Effector CD8-positive, alpha-beta T cell (primary cell): ENCODE results near the gene TMEM217.
"Not testable (repeated sequence)": the region's sequence is repeated elsewhere in the genome, so short reads cannot be mapped to it uniquely, and the experiment has no call there.

Experiments used
- DNase-seq: peaks from one replicate; lab custom pipeline; 2025; lab: John Stamatoyannopoulos, UW
- total RNA-seq, 4 experiments: gene quantifications; one replicate each; lab custom pipeline; 2026; lab: John Stamatoyannopoulos, UW

The TMEM217 gene
- 0 to 1.9 (median 0.24) reads per million in 4 experiments for total RNA-seq

DNA sequence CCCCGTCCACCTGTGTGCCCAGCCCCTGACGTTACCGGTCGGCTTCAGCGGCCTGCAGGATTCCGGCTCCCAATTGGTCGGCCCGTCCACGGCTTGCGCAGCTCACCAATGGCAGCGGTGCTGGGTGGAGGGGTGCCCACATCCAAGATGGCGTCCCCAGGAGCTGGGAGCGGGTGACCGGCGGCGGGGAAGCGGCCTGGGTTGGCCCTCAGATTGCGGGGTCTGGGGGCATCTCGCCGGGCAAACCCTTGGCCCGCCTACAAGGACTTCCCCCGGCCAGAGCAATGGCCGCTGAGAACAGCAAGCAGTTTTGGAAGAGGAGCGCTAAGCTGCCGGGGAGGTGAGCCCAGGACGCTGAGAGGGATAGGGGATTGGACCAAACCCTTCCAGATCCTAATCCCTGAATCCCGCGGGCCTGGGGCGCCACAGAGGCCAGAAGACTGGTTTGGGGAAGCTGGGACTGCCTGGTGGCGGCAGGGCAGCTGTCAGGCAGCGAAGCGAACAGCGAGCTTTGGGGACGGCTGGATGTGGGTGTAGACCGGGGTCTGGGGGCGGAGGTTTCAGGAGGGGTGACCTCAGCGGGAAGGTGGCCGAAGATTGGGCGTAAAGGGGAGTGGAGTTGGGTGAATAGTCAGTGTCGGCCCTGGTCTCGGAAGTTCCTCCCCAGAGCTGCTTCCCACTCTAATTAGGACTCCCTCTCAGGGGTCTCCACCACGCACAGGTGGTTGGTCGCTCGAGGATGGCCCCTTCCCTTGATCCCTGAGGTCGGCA, at the start of gene TMEM217, which contains the start of gene TBC1D22B:
TSS of gene TMEM217 (minus strand) at position 511 of the 771 bp plus-strand sequence. CDS start 39,114 bp downstream, outside the sequence.
TSS of gene TBC1D22B (plus strand) at position 139 of the 771 bp plus-strand sequence. CDS start at position 285, 146 bp downstream.
- peak; percentile 91 for DNase-seq

DNA sequence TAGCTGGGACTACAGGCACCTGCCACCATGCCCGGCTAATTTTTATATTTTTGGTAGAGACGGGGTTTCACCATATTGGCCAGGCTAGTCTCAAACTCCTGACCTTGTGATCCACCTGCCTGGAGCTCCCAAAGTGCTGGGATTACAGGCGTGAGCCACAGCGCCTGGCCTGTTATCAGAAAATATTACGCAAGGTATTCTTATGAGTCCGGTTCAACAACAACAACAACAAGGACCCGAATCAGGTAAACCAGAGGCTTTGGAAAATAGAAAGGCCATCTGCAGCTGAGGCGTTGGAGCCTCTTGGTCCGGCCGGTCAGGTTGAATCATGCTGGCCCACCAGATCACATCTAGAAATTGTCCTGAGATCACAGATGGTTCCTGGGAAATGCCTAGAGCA, 49.5 kb upstream of the TMEM217 start:
- not testable (repeated sequence) for DNase-seq

DNA sequence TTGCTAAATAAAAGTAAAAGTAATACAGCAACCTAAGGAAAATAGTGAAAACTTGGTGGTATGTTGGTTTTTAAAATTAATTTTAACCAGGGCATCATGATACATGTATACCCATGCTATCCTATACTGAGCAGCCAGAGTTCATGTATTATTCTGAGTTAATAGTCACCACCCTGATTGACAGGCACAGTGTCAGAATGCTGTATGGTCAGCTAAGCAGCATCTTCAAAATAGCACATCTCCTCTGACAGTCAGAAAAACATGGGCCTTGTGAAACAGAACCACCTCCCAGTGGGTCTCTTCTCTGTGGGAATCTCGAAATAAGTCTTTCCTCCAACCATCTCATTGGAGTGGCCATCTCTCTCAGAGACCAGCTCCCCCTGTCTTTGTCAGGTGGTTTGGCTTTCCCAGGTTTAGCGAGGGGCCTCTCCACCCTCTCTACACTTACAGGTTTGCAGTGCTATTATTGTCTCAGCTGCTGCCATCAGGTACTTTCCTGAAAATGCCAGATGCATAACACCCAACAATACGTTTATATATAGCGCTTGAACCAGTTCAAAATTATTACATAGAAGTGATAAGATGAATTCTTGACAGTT, 48.8 kb upstream of the TMEM217 start:
- no peak for DNase-seq

DNA sequence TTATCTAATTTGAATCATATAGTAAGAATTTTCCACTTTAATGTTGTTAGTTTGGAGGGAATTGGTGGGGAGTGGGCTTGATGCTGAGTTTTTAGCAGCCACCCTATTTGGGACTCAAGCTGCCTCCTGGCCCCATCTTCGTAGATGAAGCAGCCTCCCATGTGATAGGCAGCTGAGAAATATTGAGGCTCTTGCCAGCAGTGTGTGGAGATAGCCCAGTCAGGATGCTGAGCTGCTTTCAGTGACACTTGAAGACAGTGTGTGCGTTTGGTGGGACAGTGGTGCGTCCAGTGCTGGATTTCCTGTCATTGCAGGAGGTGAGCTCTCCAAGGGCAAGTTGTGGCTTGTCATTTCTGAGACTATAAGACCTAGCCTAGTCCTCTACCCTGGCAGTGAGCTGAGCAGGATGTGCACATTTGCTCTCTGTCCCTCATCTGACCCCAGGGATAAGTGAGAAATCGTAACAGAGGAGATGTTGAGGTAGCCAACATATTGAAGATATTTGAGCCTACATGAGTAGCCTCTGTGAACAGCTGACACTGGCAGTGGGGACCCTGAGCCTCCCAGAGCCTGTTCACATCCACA, 48.0 kb upstream of the TMEM217 start:
- no peak for DNase-seq

DNA sequence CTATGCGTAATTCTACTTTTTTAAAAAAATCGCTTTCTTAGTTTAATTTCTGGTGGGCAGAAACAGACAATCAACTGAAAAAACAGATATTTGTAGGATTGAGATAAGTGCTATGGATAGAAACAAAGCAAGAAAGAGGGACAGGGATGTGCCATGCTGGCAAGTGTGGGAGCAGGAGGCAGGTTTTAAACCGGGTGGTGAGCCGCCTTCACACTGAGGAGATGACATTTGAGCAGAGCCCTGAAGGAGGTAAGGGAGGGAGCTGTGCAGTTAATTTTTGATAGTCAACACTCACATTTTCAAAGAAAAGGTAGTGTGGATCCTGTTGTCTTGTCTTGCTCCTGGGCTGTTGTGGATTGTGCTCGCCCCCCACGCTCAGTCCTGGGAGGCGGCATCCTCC, 46.8 kb upstream of the TMEM217 start:
- no peak for DNase-seq

DNA sequence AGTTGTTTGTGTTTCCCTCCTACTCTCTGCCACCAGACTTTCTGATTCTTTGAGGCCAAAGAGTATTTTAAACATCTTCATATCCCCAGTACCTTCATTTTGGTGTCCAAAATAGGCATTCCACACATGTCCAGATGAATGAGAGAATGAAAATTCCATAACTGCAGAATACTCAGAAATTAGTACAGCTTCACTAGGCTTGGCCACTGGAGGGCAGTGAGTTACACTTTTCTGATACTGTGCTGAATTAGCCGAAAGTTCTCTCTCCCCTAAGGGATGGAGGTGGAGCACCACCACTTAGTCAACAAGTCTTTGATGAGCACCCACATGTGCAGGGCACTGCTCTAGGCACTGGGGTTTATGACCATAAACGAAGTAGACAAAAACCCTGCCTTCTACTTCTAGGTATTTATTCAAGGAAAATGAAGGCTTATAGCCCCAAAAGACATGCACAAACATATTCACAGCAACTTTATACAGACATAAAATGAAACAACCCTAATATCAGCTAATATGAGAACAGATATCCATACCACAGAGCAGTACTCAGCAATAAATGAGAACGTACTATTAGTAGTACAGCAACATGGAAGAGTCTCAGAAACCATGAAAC, 46.1 kb upstream of the TMEM217 start:
- DNase-seq, result no peak

DNA sequence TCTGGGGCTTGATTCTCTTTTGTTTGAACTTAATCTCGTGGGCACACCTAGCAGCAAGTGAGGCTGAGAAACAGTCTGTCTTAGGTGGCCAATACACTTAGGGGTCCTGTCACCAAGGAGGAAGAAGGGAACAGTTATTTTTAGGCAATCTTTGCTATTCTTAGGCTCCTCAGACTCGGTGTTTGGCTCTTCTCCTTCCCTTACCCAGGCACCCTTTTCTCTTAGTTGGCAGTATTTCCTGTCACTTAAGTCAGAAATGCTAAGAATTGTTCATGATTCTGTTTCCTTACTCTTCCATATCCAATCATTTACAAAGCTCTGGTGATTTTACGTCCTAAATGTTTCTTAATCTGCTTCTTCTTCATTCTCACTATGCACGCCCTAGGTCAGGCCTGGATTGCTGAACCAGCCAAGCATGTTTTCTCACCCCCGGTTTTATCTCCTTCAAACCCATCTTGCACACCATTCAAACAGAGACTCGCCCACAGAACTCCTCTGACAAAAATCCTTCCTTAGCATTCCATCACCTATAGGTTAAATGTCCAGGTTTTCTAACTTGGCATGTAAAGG, 45.2 kb upstream of the TMEM217 start:
- DNase-seq, result no peak

DNA sequence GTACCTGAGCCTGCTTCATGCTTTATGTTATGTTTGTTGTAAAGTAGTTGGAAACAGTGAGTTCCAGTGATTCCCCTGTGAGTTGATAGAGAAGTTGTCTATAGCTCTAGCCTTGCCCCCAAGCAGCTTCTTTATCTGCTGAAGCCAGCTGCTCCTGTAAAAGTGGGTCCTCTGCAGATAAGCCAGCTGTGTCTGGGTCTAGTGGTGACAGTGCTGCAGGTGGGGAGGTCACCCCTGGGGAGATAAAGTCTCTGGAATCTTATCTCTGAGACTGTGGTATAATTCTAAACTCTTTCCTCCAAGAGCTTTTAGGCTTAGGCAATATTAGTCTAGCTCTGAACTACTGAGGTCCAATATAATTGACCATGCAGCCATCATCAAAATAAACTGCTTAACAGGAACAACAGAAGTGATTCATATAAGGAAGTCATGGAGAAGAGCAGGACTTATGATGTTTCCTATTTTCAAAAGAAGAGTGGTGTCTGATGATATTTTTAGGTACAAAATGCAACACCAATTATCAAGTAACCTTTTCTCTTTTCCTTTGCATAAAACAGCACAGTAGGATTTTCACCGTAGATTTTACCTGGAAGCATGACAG, 44.2 kb upstream of the TMEM217 start:
- DNase-seq, result no peak

DNA sequence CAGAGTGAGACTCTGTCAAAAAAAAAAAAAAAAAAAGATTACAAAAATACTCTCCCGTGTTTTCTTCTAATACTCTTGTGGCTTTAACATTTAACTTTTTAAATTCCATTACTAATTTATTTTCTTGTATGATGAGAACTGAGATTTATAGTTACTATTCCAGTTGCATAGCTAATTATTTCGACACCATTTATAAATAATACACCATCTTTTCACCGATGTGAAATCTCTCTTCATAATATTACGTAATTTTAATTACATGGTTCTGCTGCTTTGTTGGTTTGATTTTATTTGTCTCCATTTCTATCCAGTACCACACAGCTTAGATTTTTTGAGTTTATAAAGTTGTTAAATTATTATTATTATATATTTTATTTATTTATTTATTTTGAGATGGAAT, 42.0 kb upstream of the TMEM217 start:
- DNase-seq, result no peak

DNA sequence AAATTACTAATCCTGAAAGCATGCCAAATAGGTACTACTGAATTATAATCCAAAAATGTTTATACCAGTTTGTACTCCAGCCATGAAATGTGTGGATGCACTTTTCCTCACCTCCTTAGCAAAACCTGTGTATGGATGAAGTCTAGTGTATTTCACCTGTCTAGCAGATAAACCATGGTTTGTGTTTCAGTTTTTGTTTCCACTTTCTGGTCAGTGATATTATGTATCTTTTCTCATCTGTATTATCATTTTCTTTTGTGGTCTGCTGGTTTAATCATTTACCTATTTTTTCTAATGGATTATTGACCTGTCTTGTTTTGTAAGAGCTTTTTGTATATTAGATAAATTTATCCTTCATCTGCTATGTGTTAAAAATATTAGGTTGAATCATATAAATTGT, 41.0 kb upstream of the TMEM217 start:
- DNase-seq, result no peak

DNA sequence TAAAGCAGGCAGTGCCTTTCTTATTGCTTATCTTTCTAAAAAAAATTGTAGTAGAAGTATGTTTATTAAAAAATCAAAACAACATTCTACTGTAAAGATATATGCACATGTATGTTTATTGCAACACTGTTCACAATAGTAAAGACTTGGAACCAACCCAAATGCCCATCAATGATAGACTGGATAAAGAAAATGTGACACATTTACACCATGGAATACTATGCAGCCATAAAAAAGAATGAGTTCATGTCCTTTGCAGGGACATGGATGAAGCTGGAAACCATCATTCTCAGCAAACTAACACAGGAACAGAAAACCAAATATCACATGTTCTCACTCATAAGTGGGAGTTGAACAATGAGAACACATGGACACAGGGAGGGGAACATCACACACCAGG, 39.7 kb upstream of the TMEM217 start:
- not testable (repeated sequence) for DNase-seq

DNA sequence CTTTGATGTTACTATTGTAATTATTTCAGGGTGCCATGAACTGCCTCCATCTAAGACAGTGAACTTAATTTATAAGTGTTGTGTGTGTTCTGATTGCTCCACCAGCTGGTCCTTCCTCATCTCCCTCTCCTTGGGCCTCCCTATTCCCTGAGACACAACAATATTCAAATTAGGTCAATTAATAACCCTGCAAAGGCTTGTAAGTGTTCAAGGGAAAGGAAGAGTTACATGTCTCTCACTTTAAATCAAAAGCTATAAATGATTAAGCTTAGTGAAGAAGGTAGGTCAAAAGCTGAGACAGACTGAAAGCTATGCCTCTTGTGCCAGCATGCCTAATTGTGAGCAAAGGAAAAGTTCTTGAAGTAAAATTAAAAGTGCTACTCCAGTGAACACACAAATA, 35.5 kb upstream of the TMEM217 start:
- DNase-seq, result no peak

DNA sequence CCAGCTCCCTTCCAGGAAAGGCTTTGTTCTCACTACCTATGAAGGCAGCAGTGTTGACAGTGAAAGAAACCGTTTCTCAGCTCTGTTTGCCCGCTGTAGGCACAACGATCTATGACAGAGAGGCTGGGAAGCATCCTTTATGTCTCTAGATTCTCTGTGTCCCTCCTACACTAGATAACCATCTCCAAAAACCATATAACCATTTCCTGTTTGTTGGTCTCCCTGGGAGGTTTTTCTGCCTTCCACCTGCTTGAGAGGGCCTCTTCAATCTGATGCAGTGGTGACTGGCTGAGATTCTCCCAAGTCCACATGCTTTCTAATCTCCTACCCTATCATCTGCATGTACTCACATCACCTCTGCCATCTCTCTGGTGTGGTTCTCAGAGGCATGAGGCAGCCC, 32.0 kb upstream of the TMEM217 start:
- no peak for DNase-seq

DNA sequence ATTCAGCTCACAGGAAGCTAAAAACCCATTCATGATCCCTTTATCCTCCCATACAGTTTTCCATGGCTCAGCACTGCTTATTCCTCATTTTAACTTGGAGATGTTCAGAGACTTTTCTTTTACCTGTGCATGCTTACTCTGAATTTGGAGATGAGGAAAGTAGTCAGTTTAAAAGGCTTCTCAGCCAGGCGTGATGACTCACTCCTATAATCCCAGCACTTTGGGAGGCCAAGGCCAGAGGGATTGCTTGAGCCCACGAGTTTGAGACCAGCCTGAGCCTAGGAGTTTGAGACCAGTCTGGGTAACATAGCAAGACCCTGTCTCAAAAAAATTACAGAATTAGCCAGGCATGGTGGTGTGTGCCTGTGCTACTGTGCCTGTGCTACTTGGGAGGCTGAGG, 30.3 kb upstream of the TMEM217 start:
- DNase-seq, result no peak

DNA sequence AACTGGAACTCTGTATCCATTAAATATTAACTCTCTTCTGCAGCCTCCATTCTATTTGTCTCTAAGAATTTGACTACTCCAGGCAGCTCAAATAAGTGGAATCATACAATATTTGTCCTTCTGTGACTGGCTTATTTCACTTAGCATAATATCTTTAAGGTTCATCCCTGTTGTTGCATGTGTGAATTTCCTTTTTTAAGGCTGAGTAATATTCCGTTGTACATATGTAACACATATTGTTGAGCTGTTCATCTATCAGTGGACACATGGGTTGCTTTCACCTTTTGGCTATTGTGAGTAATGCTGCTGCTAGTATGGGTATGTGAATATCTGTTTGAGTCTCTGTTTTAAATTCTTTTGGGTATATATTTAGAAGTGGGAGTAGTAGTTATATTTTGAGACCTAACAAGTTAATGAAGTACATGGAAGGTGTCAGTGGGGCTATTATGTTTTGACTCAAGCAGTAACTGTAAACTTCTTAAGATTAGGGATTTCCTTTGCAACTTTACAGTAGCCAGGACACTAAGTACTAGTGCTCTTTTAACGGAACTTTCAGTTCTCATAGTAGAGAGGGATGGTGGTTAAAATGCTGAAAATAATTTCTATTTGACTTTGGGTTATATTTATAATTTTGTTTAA, 29.7 kb upstream of the TMEM217 start:
- DNase-seq, result no peak

DNA sequence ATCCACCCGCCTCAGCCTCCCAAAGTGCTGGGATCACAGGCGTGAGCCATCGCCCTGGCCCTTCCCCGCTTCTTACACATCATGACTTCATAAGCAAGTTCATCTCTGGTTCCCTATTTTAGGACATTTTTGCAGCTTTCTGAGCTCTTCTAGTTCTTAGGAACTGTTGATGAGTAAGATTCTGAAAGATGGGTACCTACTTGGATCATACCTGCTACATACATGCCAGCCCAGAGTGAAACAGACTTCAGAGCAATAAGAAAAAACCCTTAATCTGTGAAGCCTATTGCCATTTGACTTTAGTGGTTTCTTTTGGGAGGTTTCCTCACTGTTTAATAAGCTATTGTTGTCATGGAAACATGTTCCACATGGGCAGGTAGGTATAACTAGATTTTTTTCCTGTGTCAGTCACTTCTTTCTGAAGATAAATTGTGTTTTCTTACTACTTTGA, 27.9 kb upstream of the TMEM217 start:
- DNase-seq, result no peak

DNA sequence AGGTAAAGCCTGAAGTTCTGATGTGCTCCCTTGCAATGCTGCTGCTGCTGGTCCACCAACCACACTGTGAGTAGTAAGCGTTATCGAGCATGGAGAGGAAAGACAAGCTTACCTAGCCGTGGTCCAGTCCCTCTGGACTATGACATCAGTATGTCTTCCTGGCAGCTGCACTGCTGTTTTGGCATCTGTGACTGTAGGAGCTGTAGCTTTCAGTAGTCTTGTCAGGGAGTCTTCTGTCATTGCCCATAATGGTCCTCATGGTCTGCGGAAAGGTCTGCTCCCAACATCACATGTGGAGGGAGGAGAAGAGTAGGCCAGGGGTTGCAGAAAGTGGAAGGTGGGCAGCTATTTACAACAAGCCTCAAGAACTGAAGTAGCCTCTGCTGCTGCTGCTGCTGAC, 26.8 kb upstream of the TMEM217 start:
- no peak for DNase-seq

DNA sequence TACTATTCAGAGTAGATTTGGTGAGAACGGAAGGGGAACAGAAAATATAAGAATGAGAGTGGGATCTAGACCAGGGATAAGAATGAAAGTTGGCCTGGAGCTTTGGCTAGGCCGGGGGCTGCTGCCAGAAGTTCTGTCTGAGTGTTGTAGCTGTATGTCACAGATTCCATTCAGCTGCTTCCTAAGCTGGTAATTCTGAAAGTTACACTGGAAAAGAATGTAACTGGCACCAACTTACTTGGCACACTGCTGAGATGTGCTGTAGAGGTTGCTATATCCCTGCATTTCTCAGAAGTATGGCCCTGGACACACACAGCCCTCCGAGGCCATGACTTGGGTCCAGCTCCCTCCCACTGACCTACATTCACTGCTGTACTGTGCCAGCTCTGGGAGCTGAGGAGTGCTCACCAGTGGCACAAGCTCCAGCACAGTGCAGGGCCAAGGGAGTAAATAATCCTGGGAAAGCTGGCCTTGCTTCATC, 25.8 kb upstream of the TMEM217 start:
- DNase-seq, result no peak

DNA sequence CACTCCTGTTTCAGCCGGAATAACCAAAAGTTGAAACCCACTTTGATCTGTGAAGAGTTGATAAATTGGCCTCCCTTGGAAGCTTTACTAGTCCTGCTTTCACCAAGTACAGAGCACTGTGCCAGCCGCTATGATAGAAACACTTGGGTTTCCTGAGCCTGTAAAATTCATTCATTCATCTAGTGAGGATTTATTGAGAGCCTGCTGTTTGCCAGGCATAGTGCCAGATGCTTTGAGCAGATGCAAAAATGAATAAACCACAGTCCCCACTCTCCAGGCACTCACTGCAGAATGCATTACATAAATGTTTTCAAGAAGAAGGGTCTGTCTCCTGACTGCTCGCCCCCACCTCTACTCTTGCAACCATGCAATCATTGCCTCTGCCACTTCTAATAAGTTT, 25.3 kb upstream of the TMEM217 start:
- DNase-seq, result no peak

DNA sequence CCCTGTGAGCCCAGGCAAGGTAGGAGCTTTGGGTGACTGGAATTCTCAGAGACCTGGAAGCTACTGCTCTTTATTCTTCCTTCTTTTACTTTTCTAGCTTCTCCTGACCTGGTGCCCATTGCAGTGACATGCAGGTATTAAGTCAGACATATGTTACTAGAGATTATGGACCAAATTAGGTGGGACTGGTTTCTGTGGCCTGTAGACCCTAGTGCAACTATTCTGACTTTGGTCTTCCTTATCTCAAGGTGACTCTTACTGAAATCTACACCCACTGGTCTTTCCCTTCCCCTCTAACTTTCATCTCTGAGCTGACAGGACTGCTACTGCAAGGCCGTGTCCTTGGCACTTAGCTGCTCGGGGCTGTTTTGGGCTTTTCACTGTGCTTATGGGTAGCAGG, 24.4 kb upstream of the TMEM217 start:
- no peak for DNase-seq
